ENCODE data around the gene PDSS2.

Gene PDSS2

GRCh38 chr6:107354451-107354850 lies 104.9 kb downstream of the PDSS2 start:
- H3K9me3 ChIP-seq (ENCODE audit: insufficient read depth, low read depth, low read length): no peaks in the 10 kb centered on the region
- no peak overlapping the region for H3K4me3 ChIP-seq (ENCODE audit: low read length)
- H3K27me3 ChIP-seq (ENCODE audit: insufficient read depth, low read length): no peaks in the 10 kb centered on the region
- H3K4me1 ChIP-seq (ENCODE audit: insufficient read depth, low read length): no peaks in the 10 kb centered on the region
- no peak overlapping the region for H3K27ac ChIP-seq (ENCODE audit: low read length)
- no peak overlapping the region for H3K9ac ChIP-seq (ENCODE audit: low read depth, low read length)
- H3K36me3 ChIP-seq (ENCODE audit: insufficient read depth, low read depth, low read length): no peaks in the 10 kb centered on the region

GRCh38 chr6:107353773-107354382 lies 105.5 kb downstream of the PDSS2 start:
- Histone ChIP-seq H3K9ac (ENCODE audit: low read depth, low read length) (no peak overlapping the region), H3K27ac (ENCODE audit: low read length) (no peak overlapping the region), H3K4me3 (ENCODE audit: low read length) (no peak overlapping the region), H3K9me3 (ENCODE audit: insufficient read depth, low read depth, low read length) (no peaks in the 10 kb centered on the region), H3K4me1 (ENCODE audit: insufficient read depth, low read length) (no peaks in the 10 kb centered on the region), H3K36me3 (ENCODE audit: insufficient read depth, low read depth, low read length) (no peaks in the 10 kb centered on the region), H3K27me3 (ENCODE audit: insufficient read depth, low read length) (no peaks in the 10 kb centered on the region)

- no peaks in the 10 kb centered on the region for H3K36me3 ChIP-seq (ENCODE audit: insufficient read depth, low read depth, low read length)
- no peak overlapping the region for H3K9ac ChIP-seq (ENCODE audit: low read depth, low read length)
- no peaks in the 10 kb centered on the region for H3K4me1 ChIP-seq (ENCODE audit: insufficient read depth, low read length)
- no peak overlapping the region for H3K4me3 ChIP-seq (ENCODE audit: low read length)
- H3K27me3 ChIP-seq (ENCODE audit: insufficient read depth, low read length): no peaks in the 10 kb centered on the region
- H3K9me3 ChIP-seq (ENCODE audit: insufficient read depth, low read depth, low read length): no peaks in the 10 kb centered on the region
- H3K27ac ChIP-seq (ENCODE audit: low read length): no peak overlapping the region
Observed at GRCh38 chr6:107348224-107348623, 111.1 kb downstream of the PDSS2 start.

- H3K9ac ChIP-seq (ENCODE audit: low read depth, low read length): no peak overlapping the region
Observed at GRCh38 chr6:107345393-107345792, 114.0 kb downstream of the PDSS2 start.

GRCh38 chr6:107344981-107345380 lies 114.4 kb downstream of the PDSS2 start:
- Histone ChIP-seq H3K9me3 (ENCODE audit: insufficient read depth, low read depth, low read length) (no peaks in the 10 kb centered on the region), H3K27ac (ENCODE audit: low read length) (no peak overlapping the region)

More at GRCh38 chr6:107345393-107345792, 114.0 kb downstream of the PDSS2 start:
- no peaks in the 10 kb centered on the region for H3K27me3 ChIP-seq (ENCODE audit: insufficient read depth, low read length)
- H3K4me1 ChIP-seq (ENCODE audit: insufficient read depth, low read length): no peaks in the 10 kb centered on the region
- H3K9me3 ChIP-seq (ENCODE audit: insufficient read depth, low read depth, low read length): no peaks in the 10 kb centered on the region
- no peak overlapping the region for H3K27ac ChIP-seq (ENCODE audit: low read length)
- no peak overlapping the region for H3K4me3 ChIP-seq (ENCODE audit: low read length)
- H3K36me3 ChIP-seq (ENCODE audit: insufficient read depth, low read depth, low read length): no peaks in the 10 kb centered on the region

GRCh38 chr6:107344383-107344782 lies 115.0 kb downstream of the PDSS2 start:
- Histone ChIP-seq H3K9me3 (ENCODE audit: insufficient read depth, low read depth, low read length) (no peaks in the 10 kb centered on the region), H3K36me3 (ENCODE audit: insufficient read depth, low read depth, low read length) (no peaks in the 10 kb centered on the region), H3K9ac (ENCODE audit: low read depth, low read length) (no peak overlapping the region), H3K27ac (ENCODE audit: low read length) (no peak overlapping the region), H3K4me1 (ENCODE audit: insufficient read depth, low read length) (no peaks in the 10 kb centered on the region), H3K27me3 (ENCODE audit: insufficient read depth, low read length) (no peaks in the 10 kb centered on the region), H3K4me3 (ENCODE audit: low read length) (no peak overlapping the region)

More at GRCh38 chr6:107344981-107345380, 114.4 kb downstream of the PDSS2 start:
- H3K36me3 ChIP-seq (ENCODE audit: insufficient read depth, low read depth, low read length): no peaks in the 10 kb centered on the region
- H3K27me3 ChIP-seq (ENCODE audit: insufficient read depth, low read length): no peaks in the 10 kb centered on the region
- H3K9ac ChIP-seq (ENCODE audit: low read depth, low read length): no peak overlapping the region
- no peak overlapping the region for H3K4me3 ChIP-seq (ENCODE audit: low read length)
- no peaks in the 10 kb centered on the region for H3K4me1 ChIP-seq (ENCODE audit: insufficient read depth, low read length)

- no peak overlapping the region for H3K27ac ChIP-seq (ENCODE audit: low read length)
- no peaks in the 10 kb centered on the region for H3K9me3 ChIP-seq (ENCODE audit: insufficient read depth, low read depth, low read length)
- no peaks in the 10 kb centered on the region for H3K27me3 ChIP-seq (ENCODE audit: insufficient read depth, low read length)
- H3K36me3 ChIP-seq (ENCODE audit: insufficient read depth, low read depth, low read length): no peaks in the 10 kb centered on the region
- H3K4me1 ChIP-seq (ENCODE audit: insufficient read depth, low read length): no peaks in the 10 kb centered on the region
- no peak overlapping the region for H3K9ac ChIP-seq (ENCODE audit: low read depth, low read length)
- H3K4me3 ChIP-seq (ENCODE audit: low read length): no peak overlapping the region
Observed at GRCh38 chr6:107342144-107342543, 117.2 kb downstream of the PDSS2 start.

- Histone ChIP-seq H3K27me3 (ENCODE audit: insufficient read depth, low read length) (no peaks in the 10 kb centered on the region), H3K9ac (ENCODE audit: low read depth, low read length) (no peak overlapping the region), H3K4me1 (ENCODE audit: insufficient read depth, low read length) (no peaks in the 10 kb centered on the region), H3K9me3 (ENCODE audit: insufficient read depth, low read depth, low read length) (no peaks in the 10 kb centered on the region), H3K27ac (ENCODE audit: low read length) (no peak overlapping the region), H3K36me3 (ENCODE audit: insufficient read depth, low read depth, low read length) (no peaks in the 10 kb centered on the region), H3K4me3 (ENCODE audit: low read length) (no peak overlapping the region)
Observed at GRCh38 chr6:107340881-107341280, 118.5 kb downstream of the PDSS2 start.

GRCh38 chr6:107337191-107337741 lies 122.1 kb downstream of the PDSS2 start:
- no peak overlapping the region for H3K27ac ChIP-seq (ENCODE audit: low read length)
- H3K36me3 ChIP-seq (ENCODE audit: insufficient read depth, low read depth, low read length): no peaks in the 10 kb centered on the region
- no peak overlapping the region for H3K9ac ChIP-seq (ENCODE audit: low read depth, low read length)
- no peak overlapping the region for H3K4me3 ChIP-seq (ENCODE audit: low read length)
- no peaks in the 10 kb centered on the region for H3K9me3 ChIP-seq (ENCODE audit: insufficient read depth, low read depth, low read length)
- no peaks in the 10 kb centered on the region for H3K4me1 ChIP-seq (ENCODE audit: insufficient read depth, low read length)
- H3K27me3 ChIP-seq (ENCODE audit: insufficient read depth, low read length): no peaks in the 10 kb centered on the region

- Histone ChIP-seq H3K4me3 (ENCODE audit: low read length) (no peak overlapping the region), H3K9me3 (ENCODE audit: insufficient read depth, low read depth, low read length) (no peaks in the 10 kb centered on the region), H3K36me3 (ENCODE audit: insufficient read depth, low read depth, low read length) (no peaks in the 10 kb centered on the region), H3K9ac (ENCODE audit: low read depth, low read length) (no peak overlapping the region), H3K4me1 (ENCODE audit: insufficient read depth, low read length) (no peaks in the 10 kb centered on the region), H3K27me3 (ENCODE audit: insufficient read depth, low read length) (no peaks in the 10 kb centered on the region), H3K27ac (ENCODE audit: low read length) (no peak overlapping the region)
Observed at GRCh38 chr6:107334026-107334425, 125.3 kb downstream of the PDSS2 start.

GRCh38 chr6:107333491-107333890 lies 125.9 kb downstream of the PDSS2 start:
- Histone ChIP-seq H3K4me3 (ENCODE audit: low read length) (no peak overlapping the region), H3K9ac (ENCODE audit: low read depth, low read length) (no peak overlapping the region), H3K27ac (ENCODE audit: low read length) (no peak overlapping the region), H3K27me3 (ENCODE audit: insufficient read depth, low read length) (no peaks in the 10 kb centered on the region), H3K36me3 (ENCODE audit: insufficient read depth, low read depth, low read length) (no peaks in the 10 kb centered on the region), H3K4me1 (ENCODE audit: insufficient read depth, low read length) (no peaks in the 10 kb centered on the region), H3K9me3 (ENCODE audit: insufficient read depth, low read depth, low read length) (no peaks in the 10 kb centered on the region)
